Measurements from ENCODE around the gene PTCHD1. TPM values are rescaled to one million over a fixed set of nuclear protein-coding genes. Genes with fewer than 3 reads are reported as not detected.
A peak's percentile ranks its signal among the peaks of the same experiment; 100 is the strongest.

PTCHD1 gene
- total RNA-seq, 1 experiment from 2014 or later, result not detected

DNA sequence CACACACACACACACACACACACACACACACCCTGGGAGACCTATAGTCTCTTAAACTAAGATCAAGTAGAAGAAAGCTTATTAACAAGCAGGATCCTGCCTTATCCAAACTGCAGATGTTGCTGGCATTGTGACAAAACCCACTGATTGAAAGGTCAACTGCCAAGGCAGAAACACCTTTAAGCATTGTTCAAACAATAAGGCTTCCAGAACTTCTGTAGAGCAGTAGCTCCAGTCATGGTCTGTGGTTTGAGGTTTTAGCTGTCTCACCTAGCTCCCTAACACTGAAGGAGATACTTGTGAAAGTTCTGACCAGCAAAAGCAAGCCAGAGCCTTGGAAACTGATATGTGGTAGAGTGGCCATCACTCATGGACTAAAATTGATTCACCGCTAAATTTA, 59.8 kb downstream of the PTCHD1 start:
- H3K9ac ChIP-seq (ENCODE audit: low read length), result no peak overlapping the region
- H3K4me3 ChIP-seq (ENCODE audit: low read length), result no peak overlapping the region
- H3K27ac ChIP-seq (ENCODE audit: low read length), result no peak overlapping the region
- H2AFZ ChIP-seq (ENCODE audit: low read length), result no peak overlapping the region
- H3K36me3 ChIP-seq (ENCODE audit: insufficient read depth, low read length), result no peaks in the 10 kb centered on the region
- no peaks in the 10 kb centered on the region for H3K27me3 ChIP-seq (ENCODE audit: low read length)
- no peak for DNase-seq
- no peaks in the 10 kb centered on the region for H3K9me2 ChIP-seq (replicated peaks; ENCODE audit: insufficient read depth, low read length)
- no peaks in the 10 kb centered on the region for H4K20me1 ChIP-seq (ENCODE audit: insufficient read depth, low read depth, low read length)
- H3K4me1 ChIP-seq (ENCODE audit: low read length), result no peaks in the 10 kb centered on the region
- no peaks in the 10 kb centered on the region for H3K9me3 ChIP-seq (ENCODE audit: low read length)
- H3K79me2 ChIP-seq (ENCODE audit: low read length), result no peaks in the 10 kb centered on the region
- no peak overlapping the region for H3K4me2 ChIP-seq (ENCODE audit: low read depth, low read length, poor library complexity, severe bottlenecking)

DNA sequence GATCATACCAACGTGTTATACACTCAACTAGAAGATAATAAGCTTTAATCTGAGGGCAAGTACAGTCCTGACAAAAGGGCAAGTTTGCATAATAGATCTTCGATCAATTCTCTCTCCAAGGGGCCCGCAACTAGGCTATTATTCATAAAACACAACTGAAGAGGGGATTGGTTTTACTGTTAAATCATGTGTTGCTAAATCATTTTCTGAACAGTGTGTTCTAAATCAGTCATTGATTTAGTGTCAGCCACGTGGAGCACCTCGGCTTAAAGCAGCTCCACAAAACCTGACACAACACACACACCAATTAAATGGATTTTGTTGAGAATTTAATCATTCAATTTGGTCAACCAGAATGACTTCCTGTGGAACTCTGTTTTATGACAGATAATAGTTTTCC, 61.6 kb downstream of the PTCHD1 start:
- H3K9me2 ChIP-seq (replicated peaks; ENCODE audit: insufficient read depth, low read length), result no peaks in the 10 kb centered on the region
- DNase-seq, result no peak
- H3K4me2 ChIP-seq (ENCODE audit: low read depth, low read length, poor library complexity, severe bottlenecking), result no peak overlapping the region

DNA sequence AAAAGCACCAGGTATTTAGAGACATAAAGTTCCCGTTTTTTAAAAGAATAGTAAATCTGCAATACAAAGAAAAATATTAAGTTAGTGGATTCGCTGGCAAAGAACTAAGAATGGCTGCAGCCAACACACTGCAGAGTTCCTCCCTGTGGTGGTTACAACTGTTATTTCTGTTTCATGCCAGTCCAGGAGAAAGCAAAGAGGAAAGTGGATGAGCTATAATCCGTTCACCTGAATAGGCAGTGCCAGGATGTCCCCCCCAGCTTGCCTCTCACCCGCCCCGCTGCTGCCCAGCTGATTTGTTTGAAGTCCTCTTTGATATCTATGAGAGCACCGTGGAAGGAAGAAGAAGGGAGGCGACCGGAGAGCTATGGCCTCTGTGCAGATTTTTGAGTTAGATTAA, 63.9 kb downstream of the PTCHD1 start:
- H3K4me3 ChIP-seq (ENCODE audit: low read length), result no peak overlapping the region

More for the DNA sequence above, 61.6 kb downstream of the PTCHD1 start:
- H3K9ac ChIP-seq (ENCODE audit: low read length), result no peak overlapping the region
- H3K9me3 ChIP-seq (ENCODE audit: low read length), result no peaks in the 10 kb centered on the region
- H3K36me3 ChIP-seq (ENCODE audit: insufficient read depth, low read length), result no peaks in the 10 kb centered on the region
- no peak overlapping the region for H3K4me3 ChIP-seq (ENCODE audit: low read length)
- no peaks in the 10 kb centered on the region for H3K4me1 ChIP-seq (ENCODE audit: low read length)
- H3K79me2 ChIP-seq (ENCODE audit: low read length), result no peaks in the 10 kb centered on the region
- H3K27ac ChIP-seq (ENCODE audit: low read length), result no peak overlapping the region
- H4K20me1 ChIP-seq (ENCODE audit: insufficient read depth, low read depth, low read length), result no peaks in the 10 kb centered on the region
- H2AFZ ChIP-seq (ENCODE audit: low read length), result no peak overlapping the region
- no peaks in the 10 kb centered on the region for H3K27me3 ChIP-seq (ENCODE audit: low read length)

DNA sequence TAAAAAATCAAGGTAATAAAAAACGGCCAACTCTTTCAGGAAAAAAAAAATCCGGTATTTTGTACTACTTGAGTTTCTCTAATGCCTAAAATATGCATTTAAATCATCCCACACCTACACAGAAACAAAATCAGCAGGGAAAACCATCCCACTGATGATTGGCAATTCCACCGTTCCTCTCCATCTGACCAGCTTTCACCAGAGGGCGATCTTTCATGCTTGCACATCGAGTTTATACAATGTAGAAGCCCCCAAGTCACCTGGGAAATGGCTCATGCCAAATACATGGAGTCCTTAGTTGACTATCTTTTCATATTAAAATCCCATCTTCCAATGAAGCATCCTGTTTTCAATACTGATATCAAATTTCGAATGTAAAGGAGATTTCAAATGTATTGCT, 69.2 kb downstream of the PTCHD1 start:
- H3K4me2 ChIP-seq (ENCODE audit: low read depth, low read length, poor library complexity, severe bottlenecking), result no peak overlapping the region
- no peaks in the 10 kb centered on the region for H3K27me3 ChIP-seq (ENCODE audit: low read length)
- H4K20me1 ChIP-seq (ENCODE audit: insufficient read depth, low read depth, low read length), result no peaks in the 10 kb centered on the region
- no peak overlapping the region for H2AFZ ChIP-seq (ENCODE audit: low read length)
- no peaks in the 10 kb centered on the region for H3K79me2 ChIP-seq (ENCODE audit: low read length)
- no peak overlapping the region for H3K9ac ChIP-seq (ENCODE audit: low read length)
- no peaks in the 10 kb centered on the region for H3K9me3 ChIP-seq (ENCODE audit: low read length)
- H3K9me2 ChIP-seq (replicated peaks; ENCODE audit: insufficient read depth, low read length), result no peaks in the 10 kb centered on the region
- no peak overlapping the region for H3K27ac ChIP-seq (ENCODE audit: low read length)
- DNase-seq, result no peak
- H3K4me3 ChIP-seq (ENCODE audit: low read length), result no peak overlapping the region
- H3K36me3 ChIP-seq (ENCODE audit: insufficient read depth, low read length), result no peaks in the 10 kb centered on the region
- no peaks in the 10 kb centered on the region for H3K4me1 ChIP-seq (ENCODE audit: low read length)

More for the DNA sequence above, 63.9 kb downstream of the PTCHD1 start:
- Histone ChIP-seq H3K4me2 (ENCODE audit: low read depth, low read length, poor library complexity, severe bottlenecking) (no peak overlapping the region), H3K36me3 (ENCODE audit: insufficient read depth, low read length) (no peaks in the 10 kb centered on the region), H4K20me1 (ENCODE audit: insufficient read depth, low read depth, low read length) (no peaks in the 10 kb centered on the region), H2AFZ (ENCODE audit: low read length) (no peak overlapping the region), H3K4me1 (ENCODE audit: low read length) (no peaks in the 10 kb centered on the region), H3K9me2 (replicated peaks; ENCODE audit: insufficient read depth, low read length) (no peaks in the 10 kb centered on the region), H3K9ac (ENCODE audit: low read length) (no peak overlapping the region), H3K27ac (ENCODE audit: low read length) (no peak overlapping the region), H3K79me2 (ENCODE audit: low read length) (no peaks in the 10 kb centered on the region), H3K27me3 (ENCODE audit: low read length) (no peaks in the 10 kb centered on the region), H3K9me3 (ENCODE audit: low read length) (no peaks in the 10 kb centered on the region)
- no peak for DNase-seq

DNA sequence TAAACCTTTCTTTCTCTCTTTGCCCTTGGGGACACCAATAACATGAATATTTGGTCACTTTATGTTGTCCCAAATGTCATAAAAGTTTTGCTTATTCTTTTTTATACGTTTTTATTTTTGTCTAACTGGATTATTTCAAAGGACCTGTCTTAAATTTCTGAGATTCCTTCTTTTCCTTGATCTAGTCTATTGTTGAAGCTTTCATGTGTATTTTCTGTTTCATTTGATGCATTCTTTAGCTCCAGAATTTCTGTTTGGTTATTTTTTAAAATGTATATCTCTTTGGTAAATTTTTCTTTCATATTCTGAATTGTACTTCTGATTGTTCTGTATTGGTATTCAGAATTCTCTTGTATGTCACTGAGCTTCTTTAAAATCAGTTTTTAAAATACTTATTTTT, 88.3 kb downstream of the PTCHD1 start:
- Histone ChIP-seq H3K36me3 (ENCODE audit: insufficient read depth, low read length) (no peaks in the 10 kb centered on the region), H3K79me2 (ENCODE audit: low read length) (no peaks in the 10 kb centered on the region), H3K9ac (ENCODE audit: low read length) (no peak overlapping the region), H3K27me3 (ENCODE audit: low read length) (no peaks in the 10 kb centered on the region), H3K27ac (ENCODE audit: low read length) (no peak overlapping the region), H3K4me2 (ENCODE audit: low read depth, low read length, poor library complexity, severe bottlenecking) (no peak overlapping the region), H3K9me3 (ENCODE audit: low read length) (peaks cover 13% of the 10 kb centered on the region; the same call in 1 of the 2 replicates), H3K4me3 (ENCODE audit: low read length) (no peak overlapping the region), H3K4me1 (ENCODE audit: low read length) (no peaks in the 10 kb centered on the region), H3K9me2 (replicated peaks; ENCODE audit: insufficient read depth, low read length) (no peaks in the 10 kb centered on the region), H4K20me1 (ENCODE audit: insufficient read depth, low read depth, low read length) (no peaks in the 10 kb centered on the region), H2AFZ (ENCODE audit: low read length) (no peak overlapping the region)
- DNase-seq, result peak; percentile 42

DNA sequence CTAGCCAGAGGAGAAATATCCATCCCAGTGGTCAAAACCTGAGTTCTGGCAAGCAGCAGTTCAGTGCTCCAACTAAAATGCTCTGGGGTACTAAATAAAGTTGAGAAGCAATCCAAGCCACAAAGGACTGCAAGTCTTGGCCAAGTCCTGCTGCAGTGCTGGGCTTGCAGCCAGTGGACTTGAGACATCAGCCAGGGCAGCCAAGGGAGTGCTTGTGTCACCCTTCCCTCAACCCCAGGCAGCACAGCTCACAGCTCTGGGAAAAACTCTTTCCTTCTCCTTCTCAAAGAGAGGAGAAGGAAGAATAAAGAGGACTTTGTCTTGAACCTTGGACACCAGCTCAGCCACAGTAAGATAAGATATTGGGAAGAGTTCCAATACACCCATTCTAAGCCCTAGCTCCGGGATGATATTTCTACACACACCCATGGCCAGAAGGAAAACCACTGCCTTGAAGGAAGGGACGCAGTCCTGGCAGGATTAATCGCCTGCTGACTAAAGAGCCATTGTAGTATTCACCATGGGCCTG, 99.8 kb downstream of the PTCHD1 start:
- Histone ChIP-seq H2AFZ (ENCODE audit: low read length) (no peak overlapping the region), H3K9me3 (ENCODE audit: low read length) (peaks cover 13% of the 10 kb centered on the region), H3K36me3 (ENCODE audit: insufficient read depth, low read length) (no peaks in the 10 kb centered on the region), H3K4me3 (ENCODE audit: low read length) (no peak overlapping the region), H3K27me3 (ENCODE audit: low read length) (no peaks in the 10 kb centered on the region), H3K27ac (ENCODE audit: low read length) (no peak overlapping the region), H4K20me1 (ENCODE audit: insufficient read depth, low read depth, low read length) (no peaks in the 10 kb centered on the region), H3K9ac (ENCODE audit: low read length) (no peak overlapping the region), H3K4me1 (ENCODE audit: low read length) (no peaks in the 10 kb centered on the region), H3K4me2 (ENCODE audit: low read depth, low read length, poor library complexity, severe bottlenecking) (no peak overlapping the region), H3K79me2 (ENCODE audit: low read length) (no peaks in the 10 kb centered on the region), H3K9me2 (replicated peaks; ENCODE audit: insufficient read depth, low read length) (no peaks in the 10 kb centered on the region)
- no peak for DNase-seq

DNA sequence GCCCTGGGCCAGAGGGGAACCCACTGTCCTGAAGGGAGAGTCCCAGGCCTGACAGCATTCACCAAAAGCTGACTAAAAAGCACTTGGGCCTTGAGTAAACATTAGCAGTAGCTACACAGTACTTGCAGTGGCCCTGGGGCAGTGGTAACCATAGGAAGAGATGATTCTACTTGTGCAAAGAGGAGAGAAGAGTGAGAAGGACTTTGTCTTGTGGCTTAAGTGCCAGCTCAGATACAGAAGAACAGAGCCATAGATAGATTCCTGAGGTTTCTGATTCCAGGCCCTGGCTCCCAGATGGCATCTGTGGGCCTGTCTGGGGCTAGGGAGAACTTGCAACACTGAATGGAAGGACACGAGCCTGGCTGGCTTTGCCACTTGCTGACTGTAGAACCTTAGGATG, 100.5 kb downstream of the PTCHD1 start:
- H4K20me1 ChIP-seq (ENCODE audit: insufficient read depth, low read depth, low read length), result no peaks in the 10 kb centered on the region
- H3K4me2 ChIP-seq (ENCODE audit: low read depth, low read length, poor library complexity, severe bottlenecking), result no peak overlapping the region
- no peak for DNase-seq
- no peak overlapping the region for H3K9ac ChIP-seq (ENCODE audit: low read length)
- no peak overlapping the region for H3K27ac ChIP-seq (ENCODE audit: low read length)
- H3K27me3 ChIP-seq (ENCODE audit: low read length), result no peaks in the 10 kb centered on the region
- H3K4me1 ChIP-seq (ENCODE audit: low read length), result no peaks in the 10 kb centered on the region
- H3K9me2 ChIP-seq (replicated peaks; ENCODE audit: insufficient read depth, low read length), result no peaks in the 10 kb centered on the region
- H2AFZ ChIP-seq (ENCODE audit: low read length), result no peak overlapping the region
- H3K79me2 ChIP-seq (ENCODE audit: low read length), result no peaks in the 10 kb centered on the region
- H3K4me3 ChIP-seq (ENCODE audit: low read length), result no peak overlapping the region
- no peaks in the 10 kb centered on the region for H3K36me3 ChIP-seq (ENCODE audit: insufficient read depth, low read length)
- H3K9me3 ChIP-seq (ENCODE audit: low read length), result peaks cover 7% of the 10 kb centered on the region; the same call in 1 of the 2 replicates

DNA sequence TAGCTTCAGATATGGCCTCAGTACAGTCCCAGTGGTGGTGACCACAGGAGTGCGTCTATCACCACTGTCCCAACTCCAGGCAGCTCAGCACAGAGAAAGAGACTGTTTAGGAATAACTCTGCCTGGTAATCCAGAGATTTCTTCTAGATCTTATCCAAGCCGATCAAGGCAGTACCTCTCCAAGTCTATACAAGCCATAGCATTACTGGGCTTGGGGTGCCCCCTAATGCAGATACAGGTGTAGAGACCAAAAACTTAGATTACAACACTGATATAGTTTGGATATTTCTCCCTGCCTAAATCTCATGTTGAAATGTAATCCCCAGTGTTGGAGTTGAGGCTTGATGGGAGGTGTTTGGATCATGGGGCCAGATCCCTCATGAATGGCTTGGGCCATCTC, 100.9 kb downstream of the PTCHD1 start:
- Histone ChIP-seq H3K27me3 (ENCODE audit: low read length) (no peaks in the 10 kb centered on the region), H3K79me2 (ENCODE audit: low read length) (no peaks in the 10 kb centered on the region), H3K4me1 (ENCODE audit: low read length) (no peaks in the 10 kb centered on the region), H3K4me2 (ENCODE audit: low read depth, low read length, poor library complexity, severe bottlenecking) (no peak overlapping the region), H3K4me3 (ENCODE audit: low read length) (no peak overlapping the region), H3K9me2 (replicated peaks; ENCODE audit: insufficient read depth, low read length) (no peaks in the 10 kb centered on the region), H3K27ac (ENCODE audit: low read length) (no peak overlapping the region), H3K9ac (ENCODE audit: low read length) (no peak overlapping the region), H4K20me1 (ENCODE audit: insufficient read depth, low read depth, low read length) (no peaks in the 10 kb centered on the region), H2AFZ (ENCODE audit: low read length) (no peak overlapping the region), H3K9me3 (ENCODE audit: low read length) (peaks cover 6% of the 10 kb centered on the region; the same call in 1 of the 2 replicates), H3K36me3 (ENCODE audit: insufficient read depth, low read length) (no peaks in the 10 kb centered on the region)
- DNase-seq, result no peak

DNA sequence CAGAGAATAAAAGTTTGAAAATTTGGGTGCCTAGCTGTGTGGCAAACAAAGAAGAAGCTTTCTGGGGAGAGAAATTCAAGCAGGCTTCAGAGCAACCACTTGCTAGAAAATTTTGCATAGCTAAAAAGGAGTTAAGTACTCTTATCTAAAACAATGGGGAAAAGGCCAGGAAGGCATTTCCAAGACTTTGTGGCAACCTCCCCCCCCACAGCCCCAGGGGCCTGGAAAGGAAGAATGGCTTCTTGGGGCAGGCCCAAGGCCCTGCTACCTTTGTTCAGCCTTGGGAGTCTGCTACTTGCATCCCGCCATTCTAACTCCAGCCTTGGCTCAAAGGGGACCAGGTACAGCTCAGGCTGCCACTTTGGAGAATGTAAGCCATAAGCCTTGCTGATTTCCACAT, 102.2 kb downstream of the PTCHD1 start:
- no peak overlapping the region for H3K27ac ChIP-seq (ENCODE audit: low read length)
- H3K9me2 ChIP-seq (replicated peaks; ENCODE audit: insufficient read depth, low read length), result no peaks in the 10 kb centered on the region
- no peaks in the 10 kb centered on the region for H3K79me2 ChIP-seq (ENCODE audit: low read length)
- H3K4me3 ChIP-seq (ENCODE audit: low read length), result no peak overlapping the region
- no peak overlapping the region for H3K9ac ChIP-seq (ENCODE audit: low read length)
- H3K4me2 ChIP-seq (ENCODE audit: low read depth, low read length, poor library complexity, severe bottlenecking), result no peak overlapping the region
- H2AFZ ChIP-seq (ENCODE audit: low read length), result no peak overlapping the region
- H3K9me3 ChIP-seq (ENCODE audit: low read length), result peaks cover 3% of the 10 kb centered on the region; the same call in 1 of the 2 replicates
- no peaks in the 10 kb centered on the region for H3K4me1 ChIP-seq (ENCODE audit: low read length)
- no peak for DNase-seq
- H4K20me1 ChIP-seq (ENCODE audit: insufficient read depth, low read depth, low read length), result no peaks in the 10 kb centered on the region
- H3K36me3 ChIP-seq (ENCODE audit: insufficient read depth, low read length), result no peaks in the 10 kb centered on the region
- no peaks in the 10 kb centered on the region for H3K27me3 ChIP-seq (ENCODE audit: low read length)
